Stimulated activated naive CD4-positive, alpha-beta T cell treated with Interleukin-2 at 50 U/mL for 16 hours (primary cell): ENCODE measurements around the gene TUBB3.
"Not testable (repeated sequence)": the region's sequence is repeated elsewhere in the genome, so short reads cannot be mapped to it uniquely, and the experiment has no call there.

Experiments used
- DNase-seq: peaks from one replicate; lab custom pipeline; 2025; lab: John Stamatoyannopoulos, UW

Gene TUBB3

DNA sequence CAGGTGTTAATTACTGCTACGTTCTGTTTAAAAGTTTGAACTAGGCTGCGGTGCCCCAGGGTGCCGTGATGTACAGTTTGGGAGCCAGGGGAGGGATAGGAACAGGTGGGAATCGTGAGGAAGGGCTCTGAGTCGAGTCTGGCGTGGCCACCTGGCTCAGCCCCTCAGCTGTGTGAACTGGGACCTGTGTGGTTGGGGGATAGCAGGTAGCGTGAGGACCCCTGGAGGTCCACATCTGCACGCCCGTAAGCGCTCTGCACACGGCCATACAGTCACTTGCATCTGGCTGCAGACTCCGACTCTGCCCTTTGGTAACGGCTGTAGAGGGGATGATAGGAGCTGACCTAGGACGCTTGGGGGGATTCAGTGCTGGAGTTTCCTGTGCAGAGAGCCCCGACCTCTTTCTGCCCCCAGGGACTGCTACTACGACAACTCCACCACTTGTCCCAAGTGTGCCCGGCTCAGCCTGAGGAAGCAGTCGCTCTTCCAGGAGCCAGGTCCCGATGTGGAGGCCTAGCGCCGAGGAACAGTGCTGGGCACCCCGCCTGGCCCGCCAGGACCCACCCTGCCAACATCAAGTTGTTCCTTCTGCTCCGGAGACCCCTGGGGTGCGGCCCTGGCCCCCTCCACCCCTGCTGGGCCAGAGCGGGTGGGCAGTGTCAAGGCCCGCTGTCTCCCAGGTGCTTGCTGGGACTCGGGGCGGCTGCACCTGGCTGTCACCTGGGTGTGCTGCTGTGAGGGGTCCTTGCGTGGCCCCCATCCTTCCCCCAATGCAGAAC lies 42.5 kb downstream of the TUBB3 start:
- no peak for DNase-seq

DNA sequence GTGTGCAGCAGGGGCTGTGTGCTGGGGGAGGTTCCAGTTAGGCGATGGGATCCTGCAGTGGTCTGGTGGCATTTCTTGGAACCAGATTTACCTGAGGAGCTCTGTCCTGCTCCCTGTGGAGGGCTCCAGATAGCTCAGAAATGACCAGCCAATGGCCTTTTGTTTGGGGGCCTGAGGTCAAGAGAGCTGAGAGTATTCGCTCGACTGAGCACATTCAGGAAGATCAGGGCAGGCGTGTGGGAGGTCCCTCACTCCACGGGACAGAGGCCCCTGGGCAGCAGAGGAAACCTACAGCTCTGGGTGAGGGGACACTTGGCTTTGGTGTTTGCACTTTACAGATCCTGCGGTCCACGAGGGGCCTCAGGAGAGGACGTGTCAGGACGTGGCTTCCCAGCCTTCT lies 43.6 kb downstream of the TUBB3 start:
- DNase-seq = no peak

DNA sequence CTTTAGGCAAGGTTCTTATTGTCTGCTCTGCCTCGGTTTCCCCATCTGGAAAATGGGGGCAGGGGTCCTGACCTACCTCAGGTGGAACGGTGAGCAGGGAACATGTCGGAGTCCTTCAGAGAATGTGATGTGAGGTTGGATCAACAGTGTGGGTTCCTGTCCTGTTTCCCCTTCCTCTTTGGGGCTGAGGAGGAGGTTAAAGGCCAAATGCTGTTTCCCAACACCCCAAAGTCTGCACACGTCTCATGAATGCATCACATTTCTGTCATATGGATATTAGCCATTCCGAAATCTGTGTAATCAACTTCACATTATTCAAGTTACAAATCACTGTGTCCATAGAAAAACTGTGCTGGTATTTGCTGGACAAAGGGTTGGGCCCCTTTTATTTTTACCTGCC lies 44.3 kb downstream of the TUBB3 start:
- DNase-seq = not testable (repeated sequence)

DNA sequence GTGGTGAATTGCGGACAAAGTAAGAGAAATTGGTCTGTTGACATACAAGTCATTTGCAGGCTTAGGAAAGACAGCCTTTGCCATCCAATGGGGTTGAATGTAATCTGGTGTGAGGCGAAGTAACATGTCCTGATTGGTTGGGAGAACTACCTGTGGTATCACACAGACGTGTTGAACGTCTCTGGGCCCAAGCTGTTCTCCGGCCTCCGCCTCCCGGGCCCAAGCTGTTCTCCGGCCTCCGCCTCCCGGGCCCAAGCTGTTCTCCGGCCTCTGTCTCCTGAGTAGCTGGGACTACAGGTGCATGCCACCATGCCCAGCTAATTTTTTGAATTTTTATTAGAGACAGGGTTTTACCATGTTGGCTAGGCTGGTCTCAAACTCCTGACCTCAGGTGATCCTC lies 44.9 kb downstream of the TUBB3 start:
- DNase-seq = not testable (repeated sequence)

DNA sequence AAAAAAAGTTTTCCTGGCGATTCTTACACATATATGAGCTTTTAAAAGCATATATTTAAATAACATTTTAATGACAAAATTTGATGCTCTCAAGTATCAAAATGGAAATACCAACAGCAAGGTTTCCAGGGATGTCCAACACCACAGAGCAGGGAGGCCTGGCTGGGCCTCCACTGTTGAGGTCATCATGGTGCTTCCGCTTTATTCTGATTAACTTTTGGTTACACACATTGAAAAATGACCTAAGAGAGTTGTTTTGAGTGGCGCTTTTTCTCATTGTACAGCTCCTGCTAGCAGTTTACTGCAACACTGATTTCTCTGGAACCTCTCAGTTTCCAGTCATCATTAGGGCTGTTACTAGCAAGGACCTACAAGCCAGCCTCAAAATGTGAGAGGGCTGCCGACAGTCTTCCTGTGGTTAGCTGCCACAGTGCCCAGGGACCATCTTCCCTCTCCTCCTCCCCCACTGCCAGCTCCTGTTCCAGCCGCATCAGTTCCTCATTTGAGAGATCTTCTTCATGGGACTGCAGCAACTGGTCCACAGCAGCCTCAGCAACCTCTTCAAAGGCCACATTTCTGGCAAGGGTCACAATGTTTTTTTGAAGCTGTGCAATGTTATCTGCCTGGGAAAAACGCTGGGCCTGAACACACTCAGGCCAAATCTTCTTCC lies 46.7 kb downstream of the TUBB3 start:
- no peak for DNase-seq

DNA sequence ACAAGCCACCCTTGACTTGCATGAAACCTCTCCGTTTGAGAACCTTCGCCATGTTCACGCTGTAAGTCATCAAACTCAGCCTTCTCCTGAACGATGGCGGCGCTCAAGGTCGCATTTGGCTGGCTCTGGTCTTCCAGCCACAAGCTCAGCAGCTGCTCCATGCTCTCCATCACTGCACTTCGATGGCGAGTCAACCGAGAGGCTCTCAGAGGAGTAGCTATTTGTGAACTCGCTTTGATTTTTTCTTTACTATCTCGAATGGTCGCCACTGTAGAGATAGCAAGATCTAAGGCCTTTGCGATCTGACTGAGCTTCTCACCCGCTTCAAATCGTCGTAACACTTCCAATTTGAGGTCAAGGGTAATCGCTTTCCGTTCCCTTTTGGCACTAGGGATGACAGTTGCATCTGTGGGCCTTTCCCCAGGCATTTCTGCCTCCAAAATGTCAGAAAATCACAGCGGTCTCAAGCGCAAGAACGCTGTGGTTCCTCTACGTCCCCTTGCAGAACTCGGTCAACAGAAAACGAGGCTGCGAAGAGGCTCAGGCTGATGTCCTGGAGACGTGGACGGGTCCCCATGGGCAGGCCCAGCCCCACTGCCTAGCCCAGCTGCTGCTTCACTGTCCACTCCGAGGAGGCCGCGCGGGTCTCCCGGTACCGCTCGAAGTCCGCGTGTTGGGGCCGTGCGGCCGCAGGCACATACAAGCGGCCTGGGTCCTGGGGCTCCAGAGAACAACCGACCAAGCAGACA lies 48.5 kb downstream of the TUBB3 start:
- DNase-seq = no peak

DNA sequence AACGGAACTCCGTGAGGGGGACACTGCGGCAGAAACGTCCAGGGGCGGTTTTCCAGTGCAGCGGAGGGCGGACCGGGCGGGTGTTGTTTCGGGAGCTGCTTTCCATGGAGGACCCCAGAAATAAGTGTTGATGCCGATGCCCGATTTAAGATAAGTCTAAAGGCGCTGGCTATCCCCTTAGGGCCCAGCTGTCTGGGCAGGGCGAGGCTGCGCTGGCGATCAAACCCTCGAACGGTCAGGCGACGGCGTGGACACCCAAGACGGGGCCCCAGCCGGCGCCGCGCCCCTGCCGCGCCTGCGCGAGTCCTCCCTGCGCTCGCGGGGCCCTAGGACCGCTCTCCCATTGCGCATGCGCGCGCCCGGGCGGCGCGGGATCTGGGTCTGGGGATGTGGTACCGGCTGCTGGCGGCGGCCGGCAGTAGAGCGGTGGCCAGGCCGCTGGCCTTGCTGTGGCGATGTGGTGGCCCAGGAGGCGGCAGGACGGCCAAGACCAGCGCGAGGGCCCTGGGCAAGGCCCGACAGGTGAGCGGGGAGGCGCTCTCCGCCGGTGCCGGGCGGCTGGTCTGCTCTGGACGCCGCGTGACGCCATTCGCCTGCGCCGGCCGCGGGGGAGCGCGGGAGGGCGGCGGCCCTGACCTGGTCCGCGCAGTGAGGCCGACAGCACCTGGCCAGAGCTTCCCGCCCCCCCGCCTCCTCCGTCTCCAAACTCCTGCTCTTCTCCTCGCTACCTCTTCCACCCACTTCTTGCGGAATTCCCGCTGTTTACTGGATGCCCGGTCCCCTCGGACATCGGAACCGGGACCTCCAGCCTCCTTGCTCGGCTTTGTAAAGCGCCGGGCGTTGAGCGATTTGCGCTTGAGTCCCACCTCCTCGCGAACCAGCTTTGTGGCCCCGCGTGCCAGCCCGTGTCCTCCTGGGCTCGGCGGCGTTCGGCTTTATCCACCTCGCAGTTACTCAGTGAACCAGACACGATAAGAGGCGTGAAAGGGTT lies 49.4 kb downstream of the TUBB3 start:
- peak; percentile 79 for DNase-seq

DNA sequence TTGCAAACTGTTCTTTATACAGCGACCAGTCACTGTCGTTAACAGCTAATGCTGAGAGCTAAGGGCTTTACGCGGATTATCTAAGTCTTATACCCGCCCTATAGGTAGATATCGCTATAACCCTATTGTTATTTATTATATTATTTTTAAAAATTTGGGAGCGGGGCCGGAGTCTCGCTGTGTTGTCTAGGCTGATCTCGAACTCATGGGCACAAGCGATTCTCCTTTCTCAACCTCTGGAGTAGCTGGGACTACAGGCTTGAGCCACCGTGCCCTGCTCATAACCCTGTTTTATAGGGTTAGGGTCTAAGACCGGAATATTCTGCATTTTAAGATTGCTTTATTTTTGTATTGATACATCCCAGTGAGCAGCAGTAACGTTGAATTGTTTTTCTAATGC lies 50.1 kb downstream of the TUBB3 start:
- no peak for DNase-seq

DNA sequence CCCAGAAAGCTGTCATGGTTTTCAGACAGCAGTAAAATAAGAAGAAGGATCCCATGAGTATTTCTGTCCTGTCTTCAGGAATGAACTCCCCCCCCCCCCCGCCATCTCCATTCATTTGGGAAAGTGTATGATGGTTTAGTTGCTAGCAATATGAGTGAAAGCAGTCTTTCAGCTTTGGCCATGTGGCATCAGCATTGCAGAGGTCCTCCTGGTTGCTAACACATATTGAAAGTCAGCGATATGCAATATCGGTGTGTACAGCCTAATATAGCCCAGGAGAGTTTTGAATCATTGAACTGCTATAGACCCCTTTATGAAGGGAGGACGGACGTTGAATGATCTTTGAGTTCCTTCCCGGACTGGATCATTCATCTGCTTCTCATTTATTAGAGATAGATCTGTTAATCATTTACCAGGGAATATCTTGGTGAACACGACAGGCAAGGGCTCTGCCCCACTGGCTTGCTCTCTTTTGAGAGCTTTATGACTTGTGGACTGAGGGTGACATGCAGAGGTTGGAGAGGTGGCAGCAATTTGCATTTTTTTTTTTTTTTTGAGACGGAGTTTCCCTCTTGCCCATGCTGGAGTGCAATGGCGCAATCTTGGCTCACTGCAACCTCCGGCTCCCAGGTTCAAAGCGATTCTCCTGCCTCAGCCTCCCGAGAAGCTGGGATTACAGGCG lies 50.7 kb downstream of the TUBB3 start:
- DNase-seq = no peak

DNA sequence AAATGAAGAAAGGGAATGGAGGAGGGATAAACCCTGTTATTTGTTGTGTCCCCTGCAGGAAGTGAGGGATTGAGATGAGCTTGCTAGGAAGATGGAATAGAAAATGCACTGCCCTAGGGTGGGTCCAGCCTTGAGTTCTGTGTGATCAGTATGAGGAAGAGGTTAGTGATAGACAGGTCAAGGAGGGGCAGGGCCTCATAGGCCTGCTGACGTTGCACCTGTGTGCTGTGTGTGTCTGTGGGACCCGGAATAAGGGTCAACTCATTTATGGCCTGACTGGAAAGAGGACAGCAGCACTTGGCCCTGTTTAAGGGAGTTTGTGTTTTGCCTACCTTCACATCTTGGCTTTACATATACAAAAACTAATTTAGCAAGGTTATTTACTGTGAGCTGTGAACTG lies 51.7 kb downstream of the TUBB3 start:
- no peak for DNase-seq

DNA sequence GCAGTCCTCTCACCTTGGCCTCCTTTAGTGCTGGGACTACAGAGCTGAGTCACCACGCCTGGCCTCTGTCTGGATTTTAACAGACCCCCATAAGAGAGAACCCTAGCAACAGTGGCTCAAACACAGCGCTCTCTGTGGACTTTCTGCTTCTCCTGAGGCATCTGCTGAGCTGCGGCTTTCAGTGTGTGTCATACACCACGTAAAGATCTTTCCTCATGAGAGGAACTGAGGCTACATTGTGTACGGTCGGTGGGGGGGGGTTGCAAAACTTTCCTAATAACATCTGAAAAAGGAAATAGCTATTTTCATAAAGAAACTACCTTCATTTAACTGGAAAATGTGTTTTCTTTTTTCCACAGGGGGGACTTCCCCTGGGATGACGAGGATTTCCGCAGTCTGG lies 58.3 kb downstream of the TUBB3 start:
- no peak for DNase-seq

DNA sequence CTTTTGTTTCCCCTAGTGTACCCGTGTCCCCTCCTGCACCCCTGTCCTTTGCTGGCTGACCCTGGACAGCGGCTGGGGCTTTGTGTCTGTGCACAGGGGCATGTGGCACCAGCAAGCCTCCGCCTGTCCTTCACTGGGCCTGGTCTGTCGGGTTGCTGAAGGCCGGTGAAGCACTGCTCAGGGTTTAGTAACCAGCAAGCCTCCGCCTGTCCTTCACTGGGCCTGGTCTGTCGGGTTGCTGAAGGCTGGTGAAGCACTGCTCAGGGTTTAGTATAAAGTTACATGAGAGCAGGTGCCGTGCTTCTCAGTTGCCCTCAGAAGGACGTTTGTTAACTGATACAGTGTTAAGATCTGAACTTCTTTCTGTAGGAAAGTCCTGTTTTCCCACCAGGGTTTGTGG lies 59.2 kb downstream of the TUBB3 start:
- no peak for DNase-seq

DNA sequence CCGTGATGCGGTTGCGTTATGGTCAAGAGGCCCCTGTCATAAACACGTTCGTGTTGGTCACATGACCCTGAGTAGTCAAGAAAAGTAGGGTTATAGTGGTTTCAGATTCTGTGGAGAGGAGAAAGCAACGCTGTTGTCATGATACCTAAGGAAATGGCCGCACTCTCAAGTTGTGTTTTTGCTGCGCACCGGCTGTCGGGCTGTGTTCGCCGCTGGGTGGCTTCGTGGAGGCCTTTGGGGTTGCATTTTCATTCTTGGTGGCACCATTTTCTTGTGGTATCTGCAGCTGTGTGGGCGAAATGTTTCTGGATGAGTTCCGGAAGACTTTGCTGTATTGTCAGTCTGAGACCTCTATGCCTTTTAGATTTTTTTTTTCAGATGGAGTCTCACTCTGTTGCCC lies 60.4 kb downstream of the TUBB3 start:
- DNase-seq = no peak

DNA sequence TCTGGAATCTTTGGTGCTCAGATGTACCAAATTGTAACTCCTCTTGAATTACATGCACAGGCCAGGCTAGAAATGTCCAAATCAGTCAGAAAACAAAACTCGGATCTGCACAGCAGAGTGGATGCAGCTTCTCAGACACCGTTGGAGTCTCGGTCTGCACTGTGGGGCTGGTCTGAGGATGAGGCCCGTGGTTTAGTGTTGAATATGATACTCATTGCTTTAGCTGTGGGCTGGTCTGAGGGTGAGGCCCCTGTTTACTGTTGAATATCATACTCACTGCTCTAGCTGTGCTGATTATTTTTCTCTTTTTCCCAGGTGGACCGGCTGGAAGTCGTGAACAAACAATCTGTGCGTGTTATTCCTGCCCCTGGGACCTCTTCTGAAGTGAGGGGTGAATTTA lies 61.1 kb downstream of the TUBB3 start:
- no peak for DNase-seq

DNA sequence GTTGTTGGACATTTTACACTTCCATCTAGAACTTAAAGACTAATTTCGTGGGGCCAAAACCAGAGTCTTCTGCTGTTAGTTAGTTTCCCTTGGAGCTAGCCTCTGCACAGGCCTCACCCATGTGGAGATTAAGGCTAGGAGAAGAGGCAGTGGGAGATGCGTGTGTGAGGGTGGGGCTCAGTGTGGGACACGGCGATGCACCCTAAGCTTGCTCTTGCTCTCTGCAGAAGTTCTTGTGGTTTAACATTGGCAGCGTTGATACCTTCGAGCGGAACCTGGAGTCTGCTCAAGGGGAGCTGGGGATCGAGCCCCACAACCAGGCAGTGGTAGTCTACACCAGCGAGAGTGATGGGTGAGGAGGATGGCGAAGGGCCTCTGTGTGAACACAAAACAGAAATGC lies 62.1 kb downstream of the TUBB3 start:
- DNase-seq = no peak
